Measurements from ENCODE around the gene NDUFS1. TPM values are rescaled to one million over a fixed set of nuclear protein-coding genes. Genes with fewer than 3 reads are reported as not detected.
A peak's percentile ranks its signal among the peaks of the same experiment; 100 is the strongest.
"Not testable (repeated sequence)": the region's sequence is repeated elsewhere in the genome, so short reads cannot be mapped to it uniquely, and the experiment has no call there.

NDUFS1 gene
- total RNA-seq, 4 donors from 2014 or later = 37.0 to 118 (median 76.5) TPM

DNA sequence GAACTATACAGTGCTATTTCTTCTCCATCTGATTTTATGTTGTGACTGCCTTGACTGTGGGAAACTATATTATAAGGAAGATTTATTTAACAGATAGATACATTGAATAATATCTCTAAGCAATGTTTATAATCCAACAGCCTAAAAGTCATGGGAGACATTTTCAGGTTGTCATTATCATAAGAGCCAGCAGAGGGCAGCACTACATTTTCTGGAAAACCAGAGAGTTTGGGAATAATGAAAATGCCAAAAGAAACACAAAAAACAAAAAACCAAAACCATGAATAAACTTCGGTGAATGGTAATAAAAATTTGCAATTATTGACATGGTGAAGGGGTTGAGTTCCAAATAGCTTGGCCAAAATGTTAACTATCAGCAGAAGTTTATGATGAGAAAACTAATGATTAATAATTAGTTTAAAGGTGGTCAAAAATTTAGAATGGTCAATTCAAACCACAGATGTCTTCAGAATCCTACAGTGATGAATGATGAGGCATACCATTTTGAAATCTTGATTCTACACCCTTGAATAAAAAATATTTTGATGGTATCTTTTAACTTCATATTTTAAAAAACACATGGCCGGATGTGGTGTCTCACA is 5.1 kb upstream of the NDUFS1 start:
- 62 to 67% methylated on average over 2 of the region's 2 CpGs for WGBS, 2 donors (ENCODE audit: low coverage in 1 of 2)
- in situ Hi-C loops (cut with MboI; ENCODE audit: low pct_ligation_motif_present in 1 of 4, low pct_unique_long_range_greater_than_20kb in 1 of 4, low sequenced_read_pairs in 3 of 4) = no loop called here
- Histone ChIP-seq H3K27me3 (no peaks in the 10 kb centered on the region), H3K27ac (no peak overlapping the region), H3K9me3 (no peaks in the 10 kb centered on the region), H3K4me1 (peaks cover 5 to 13% (median 11%) of the 10 kb centered on the region in 4 donors), H3K36me3 (peaks cover 0 to 26% (median 10%) of the 10 kb centered on the region in 4 donors), H3K4me3 (no peak overlapping the region)
- intact Hi-C loops (cut with DNase I; ENCODE audit: low total_unique reads) = no loop called here
- peak; percentile 13 for DNase-seq
- no peak for TF ChIP-seq EP300 (IDR thresholded peaks at IDR 0.05; ENCODE audit: low read depth)
- peak; percentile 63 to 80 (median 73) for TF ChIP-seq CTCF (IDR thresholded peaks at IDR 0.05)
- TF ChIP-seq POLR2A (IDR thresholded peaks at IDR 0.05) = no peak

- intact Hi-C loops (cut with DNase I; ENCODE audit: low total_unique reads) (no loop called here), in situ Hi-C loops (cut with MboI; ENCODE audit: low pct_ligation_motif_present in 1 of 4, low pct_unique_long_range_greater_than_20kb in 1 of 4, low sequenced_read_pairs in 3 of 4) (no loop called here)
- TF ChIP-seq POLR2AphosphoS5 (IDR thresholded peaks at IDR 0.05) (no peak), CTCF (IDR thresholded peaks at IDR 0.05) (no peak)
- Histone ChIP-seq H3K4me3 (no peak overlapping the region), H3K27ac (no peak overlapping the region), H3K9me3 (no peaks in the 10 kb centered on the region), H3K4me1 (peaks cover 5 to 13% (median 11%) of the 10 kb centered on the region in 4 donors), H3K27me3 (no peaks in the 10 kb centered on the region), H3K36me3 (peaks cover 0 to 26% (median 10%) of the 10 kb centered on the region in 4 donors)
- WGBS, 2 donors (ENCODE audit: low coverage in 1 of 2) = 84 to 88% methylated on average over 2 to 3 of the region's 3 CpGs
- DNase-seq = no peak
These were observed 4.1 kb upstream of the NDUFS1 start for GRCh38 chr2:206163251-206163880.

DNA sequence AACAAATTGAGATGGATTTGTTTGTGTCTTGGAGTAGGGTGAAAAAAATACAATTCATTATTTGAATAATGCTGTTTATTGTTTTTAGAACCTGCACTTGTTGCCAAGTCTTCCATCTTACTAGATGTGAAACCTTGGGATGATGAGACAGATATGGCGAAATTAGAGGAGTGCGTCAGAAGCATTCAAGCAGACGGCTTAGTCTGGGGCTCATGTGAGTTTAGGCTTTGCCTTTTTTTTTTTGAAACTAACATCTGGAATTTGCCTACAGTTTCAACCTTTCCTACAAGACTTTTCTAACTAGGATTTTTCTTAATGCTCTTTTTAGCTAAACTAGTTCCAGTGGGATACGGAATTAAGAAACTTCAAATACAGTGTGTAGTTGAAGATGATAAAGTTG is 3.2 kb upstream of the NDUFS1 start:
- WGBS, 2 donors (ENCODE audit: low coverage in 1 of 2) = 82 to 89% methylated on average over 3 to 4 of the region's 4 CpGs
- intact Hi-C loops (cut with DNase I; ENCODE audit: low total_unique reads); H3K4me3 ChIP-seq; H3K27ac ChIP-seq; H3K9me3 ChIP-seq; in situ Hi-C loops (cut with MboI; ENCODE audit: low pct_ligation_motif_present in 1 of 4, low pct_unique_long_range_greater_than_20kb in 1 of 4, low sequenced_read_pairs in 3 of 4); DNase-seq; H3K27me3 ChIP-seq: not testable (repeated sequence)
- Histone ChIP-seq H3K4me1 (peaks cover 8 to 21% (median 17%) of the 10 kb centered on the region in 4 donors), H3K36me3 (peaks cover 0 to 26% (median 10%) of the 10 kb centered on the region in 4 donors)

DNA sequence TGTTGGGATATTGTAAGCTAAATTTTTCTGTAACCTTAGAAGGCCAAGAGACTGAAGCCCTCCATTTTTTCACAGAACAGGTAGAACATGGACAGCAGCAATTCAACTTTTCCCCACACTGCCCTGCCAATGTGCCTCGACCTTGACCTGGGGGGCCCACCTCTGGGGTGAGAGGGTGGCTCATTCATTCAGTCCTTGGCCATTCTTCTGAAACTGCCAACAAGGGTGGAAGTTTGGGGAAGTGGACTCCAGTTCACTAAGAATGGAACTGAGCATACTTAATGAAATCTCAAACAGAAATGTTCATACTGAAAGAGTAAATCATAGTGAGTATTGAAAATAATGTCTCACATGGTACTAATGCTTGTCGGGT is 1.5 kb upstream of the NDUFS1 start:
- H3K27ac ChIP-seq = peak overlapping the region; percentile 93 to 97 (median 94)
- H3K9me3 ChIP-seq = no peaks in the 10 kb centered on the region
- 35 to 44% methylated on average over 1 to 2 of the region's 2 CpGs for WGBS, 2 donors (ENCODE audit: low coverage in 1 of 2)
- H3K36me3 ChIP-seq = peaks cover 0 to 26% (median 10%) of the 10 kb centered on the region in 4 donors
- intact Hi-C loops (cut with DNase I; ENCODE audit: low total_unique reads) (no loop called here), in situ Hi-C loops (cut with MboI; ENCODE audit: low pct_ligation_motif_present in 1 of 4, low pct_unique_long_range_greater_than_20kb in 1 of 4, low sequenced_read_pairs in 3 of 4) (no loop called here)
- peak overlapping the region in 2 of 4 donors; percentile 84 to 88 for H3K4me3 ChIP-seq
- TF ChIP-seq EP300 (IDR thresholded peaks at IDR 0.05; ENCODE audit: low read depth) (no peak), CTCF (IDR thresholded peaks at IDR 0.05) (no peak), POLR2A (IDR thresholded peaks at IDR 0.05) (no peak), POLR2AphosphoS5 (IDR thresholded peaks at IDR 0.05) (no peak)
- peaks cover 13 to 33% (median 25%) of the 10 kb centered on the region in 4 donors for H3K4me1 ChIP-seq
- no peaks in the 10 kb centered on the region for H3K27me3 ChIP-seq
- no peak for DNase-seq

Measured in transverse colon (tissue), 4 donors.